ENCODE results near the gene TTC23L. TPM values are rescaled to one million over a fixed set of nuclear protein-coding genes. Genes with fewer than 3 reads are reported as not detected.

Gene TTC23L
- total and polyA plus RNA-seq, 9 donors = 0.15 to 3.3 (median 0.48) TPM

Other genes with a start within 250 kb of the TTC23L start
- gene RAI14, start 182.8 kb upstream of the TTC23L start, total RNA-seq = 10 to 100 TPM; 15.4 to 36.1 (median 27.9) TPM
- 10 to 100 TPM in 1 of 2 donors, 1 to 10 TPM in 1; 8.2 to 24.6 TPM for gene RAI14, start 182.8 kb upstream of the TTC23L start, polyA plus RNA-seq
- gene RAD1, start 76.3 kb downstream of the TTC23L start, total RNA-seq = 10 to 100 TPM in 6 of 7 donors, 1 to 10 TPM in 1; 7.6 to 21.9 (median 18.5) TPM
- gene RAD1, start 76.3 kb downstream of the TTC23L start, polyA plus RNA-seq = 10 to 100 TPM; 14.3 to 27.3 TPM
- 10 to 100 TPM; 15.5 to 33.9 (median 23.9) TPM for gene BRIX1, start 76.5 kb downstream of the TTC23L start, total RNA-seq
- 10 to 100 TPM; 17.8 to 26.9 TPM for gene BRIX1, start 76.5 kb downstream of the TTC23L start, polyA plus RNA-seq
- 10 to 100 TPM; 21.6 to 38.7 (median 35.2) TPM for gene DNAJC21, start 90.4 kb downstream of the TTC23L start, total RNA-seq
- gene DNAJC21, start 90.4 kb downstream of the TTC23L start, polyA plus RNA-seq = 10 to 100 TPM; 19.4 to 31.8 TPM
- gene AGXT2, start 208.8 kb downstream of the TTC23L start, total RNA-seq = under 1 TPM in 1 of 7 donors, not detected in 6; 0.10 TPM
- under 1 TPM in 1 of 2 donors, not detected in 1; 0.15 TPM for gene AGXT2, start 208.8 kb downstream of the TTC23L start, polyA plus RNA-seq